HepG2 (cell line): ENCODE data around the gene NRL. TPM values are rescaled to one million over a fixed set of nuclear protein-coding genes. Genes with fewer than 3 reads are reported as not detected.

Source experiments
- CBFB ChIP-seq: sonication (generic); formaldehyde crosslinking; IDR thresholded peaks from 2 replicates; pipeline ENCODE4 v1.4.0; 2020; ENCODE audit warnings: missing genetic modification reagents
- E2F2 ChIP-seq: sonication (generic); formaldehyde crosslinking; IDR thresholded peaks from 2 replicates; pipeline ENCODE4 v1.4.0; 2020; ENCODE audit warnings: missing genetic modification reagents, borderline replicate concordance
- FLYWCH1 ChIP-seq: sonication (generic); formaldehyde crosslinking; IDR thresholded peaks from 2 replicates; pipeline ENCODE4 v1.8.1; 2023; ENCODE audit warnings: mild to moderate bottlenecking, missing genetic modification reagents
- FOXA3 ChIP-seq: IDR thresholded peaks from 2 replicates; pipeline ENCODE4 v1.6.1; 2016; ENCODE audit warnings: missing genetic modification reagents, missing compliant biosample characterization
- HBP1 ChIP-seq: IDR thresholded peaks from 2 replicates; pipeline ENCODE4 v1.6.1; 2016; ENCODE audit warnings: low read depth, control low read depth
- HIVEP1 ChIP-seq: sonication (generic); formaldehyde crosslinking; IDR thresholded peaks from 2 replicates; pipeline ENCODE4 v1.4.0; 2020; ENCODE audit warnings: mild to moderate bottlenecking, missing genetic modification reagents
- KAT7 ChIP-seq: IDR thresholded peaks from 2 replicates; pipeline ENCODE4 v1.6.1; 2018; ENCODE audit warnings: borderline replicate concordance, missing compliant biosample characterization
- KDM5B ChIP-seq: sonication (generic); formaldehyde crosslinking; IDR thresholded peaks from 2 replicates; pipeline ENCODE4 v1.4.0; 2020; ENCODE audit warnings: missing genetic modification reagents, mild to moderate bottlenecking, borderline replicate concordance
- MTA1 ChIP-seq: sonication (generic); formaldehyde crosslinking; IDR thresholded peaks from 2 replicates; pipeline ENCODE4 v1.4.0; 2020; ENCODE audit warnings: missing genetic modification reagents, mild to moderate bottlenecking, borderline replicate concordance
- MTA3 ChIP-seq: sonication (generic); formaldehyde crosslinking; IDR thresholded peaks from 2 replicates; pipeline ENCODE4 v1.4.0; 2020; ENCODE audit warnings: missing genetic modification reagents
- POLR2AphosphoS5 ChIP-seq: IDR thresholded peaks from 2 replicates; pipeline ENCODE4 v1.6.1; 2012; ENCODE audit warnings: low read depth, low read length
- POLR2G ChIP-seq: fragments of 200-400 bp; formaldehyde crosslinking; IDR thresholded peaks from 2 replicates; pipeline ENCODE4 v1.6.1; 2018; ENCODE audit warnings: mild to moderate bottlenecking, low read depth, low read length, moderate library complexity
- RXRA ChIP-seq: sonication (generic); formaldehyde crosslinking; IDR thresholded peaks from 2 replicates; pipeline ENCODE4 v1.5.1; 2020; ENCODE audit warnings: missing genetic modification reagents
- RXRB ChIP-seq: IDR thresholded peaks from 2 replicates; pipeline ENCODE4 v1.6.1; 2016; ENCODE audit warnings: borderline replicate concordance, missing genetic modification reagents, missing compliant biosample characterization
- ZBTB38 ChIP-seq: sonication (generic); formaldehyde crosslinking; IDR thresholded peaks from 2 replicates; pipeline ENCODE4 v1.5.1; 2020; ENCODE audit warnings: mild to moderate bottlenecking, missing genetic modification reagents
- ZBTB42 ChIP-seq: sonication (generic); formaldehyde crosslinking; IDR thresholded peaks from 2 replicates; pipeline ENCODE4 v1.5.0; 2020; ENCODE audit warnings: mild to moderate bottlenecking, missing genetic modification reagents
- ZFX ChIP-seq: sonication (generic); formaldehyde crosslinking; IDR thresholded peaks from 2 replicates; pipeline ENCODE4 v1.4.0; 2020; ENCODE audit warnings: mild to moderate bottlenecking, low read depth, missing genetic modification reagents, moderate library complexity
- ZNF136 ChIP-seq: sonication (generic); formaldehyde crosslinking; IDR thresholded peaks from 2 replicates; pipeline ENCODE4 v1.8.1; 2022; ENCODE audit warnings: low read depth, mild to moderate bottlenecking, moderate library complexity, missing genetic modification reagents
- ZNF274 ChIP-seq: sonication (generic); formaldehyde crosslinking; IDR thresholded peaks from 2 replicates; pipeline ENCODE4 v1.5.1; 2020; ENCODE audit warnings: mild to moderate bottlenecking, missing genetic modification reagents
- ZNF33B ChIP-seq: sonication (generic); formaldehyde crosslinking; IDR thresholded peaks from 2 replicates; pipeline ENCODE4 v1.5.1; 2020; ENCODE audit warnings: mild to moderate bottlenecking, missing genetic modification reagents
- ZNF614 ChIP-seq: IDR thresholded peaks from 2 replicates; pipeline ENCODE4 v1.6.1; 2018; ENCODE audit warnings: missing biosample characterization, missing genetic modification reagents, inconsistent platforms, borderline replicate concordance
- ZNF720 ChIP-seq: sonication (generic); formaldehyde crosslinking; IDR thresholded peaks from 2 replicates; pipeline ENCODE4 v1.4.0; 2020; ENCODE audit warnings: missing genetic modification reagents
- ZNF784 ChIP-seq: sonication (generic); formaldehyde crosslinking; IDR thresholded peaks from 2 replicates; pipeline ENCODE4 v1.5.1; 2020; ENCODE audit warnings: missing genetic modification reagents, mild to moderate bottlenecking, borderline replicate concordance
- polyA plus RNA-seq, 8 experiments: library from polyadenylated mRNA; depleted of rRNA in 3 of 8; stranded (reverse) in 7 of 8; unstranded in 1 of 8; fragments of >200 nt; fragmentation: Illumina TruSeq in 4 of 8; extraction: Trizol in 4 of 8; gene quantifications; 2 replicates each; pipeline versions ENCODE4 v1.2.1 to v1.2.3, GENCODE V29; 2011 to 2016; ENCODE audit warnings: low read depth in 4 of 8, missing spikeins in 1 of 8, mixed read lengths in 1 of 8; ENCODE audit not compliant: insufficient read depth in 1 of 8
- total RNA-seq, 5 experiments: library from RNA; depleted of rRNA; stranded (reverse); fragments of >200 nt; fragmentation: Illumina TruSeq; extraction: Trizol; gene quantifications; 2 replicates each; pipeline ENCODE4 v1.2.3, GENCODE V29; 2016; ENCODE audit warnings: low read depth in 1 of 5
- TF ChIP-seq, protein P1 (sequence below): sonication (generic); formaldehyde crosslinking; conservative IDR thresholded peaks from 2 replicates; pipeline ENCODE4 v1.4.0; 2020; ENCODE audit warnings: mild to moderate bottlenecking, missing genetic modification reagents, moderate library complexity

NRL gene
- total and polyA plus RNA-seq, 2 of the 13 experiments (the other 11 are each of a cell fraction or from before 2014, with no cell fraction given): 2.5 to 4.7 TPM

- TF ChIP-seq MTA3 (CRISPR knock-in tag) (peak; percentile 4; the same call in 1 of the 2 replicates), HBP1 (CRISPR knock-in tag) (no peak), POLR2AphosphoS5 (peak; percentile 22), ZBTB42 (no peak), ZBTB38 (CRISPR knock-in tag) (peak; percentile 91), KAT7 (CRISPR knock-in tag) (peak; percentile 15; the same call in 1 of the 2 replicates), ZNF274 (CRISPR knock-in tag) (0 out of 2 replicates have a peak, but pooled peaks have one; percentile 40), ZNF33B (CRISPR knock-in tag) (0 out of 2 replicates have a peak, but pooled peaks have one; percentile 10), E2F2 (no peak), KDM5B (peak; percentile 62; the same call in 1 of the 2 replicates), MTA1 (peak; percentile 47; the same call in 1 of the 2 replicates), RXRA (CRISPR knock-in tag) (0 out of 2 replicates have a peak, but pooled peaks have one; percentile 40), ZNF614 (CRISPR knock-in tag) (peak; percentile 35; the same call in 1 of the 2 replicates), FLYWCH1 (CRISPR knock-in tag) (no peak), ZNF136 (CRISPR knock-in tag) (no peak), FOXA3 (CRISPR knock-in tag) (0 out of 2 replicates have a peak, but pooled peaks have one; percentile 6), RXRB (peak; percentile 33; the same call in 1 of the 2 replicates), ZNF784 (CRISPR knock-in tag) (0 out of 2 replicates have a peak, but pooled peaks have one; percentile 73), ZFX (CRISPR knock-in tag) (peak; percentile 75), POLR2G (peak; percentile 25; the same call in 1 of the 2 replicates), HIVEP1 (CRISPR knock-in tag) (0 out of 2 replicates have a peak, but pooled peaks have one; percentile 52), CBFB (CRISPR knock-in tag) (peak; percentile 45; the same call in 1 of the 2 replicates), ZNF720 (CRISPR knock-in tag) (no peak)
- TF ChIP-seq, protein P1, sequence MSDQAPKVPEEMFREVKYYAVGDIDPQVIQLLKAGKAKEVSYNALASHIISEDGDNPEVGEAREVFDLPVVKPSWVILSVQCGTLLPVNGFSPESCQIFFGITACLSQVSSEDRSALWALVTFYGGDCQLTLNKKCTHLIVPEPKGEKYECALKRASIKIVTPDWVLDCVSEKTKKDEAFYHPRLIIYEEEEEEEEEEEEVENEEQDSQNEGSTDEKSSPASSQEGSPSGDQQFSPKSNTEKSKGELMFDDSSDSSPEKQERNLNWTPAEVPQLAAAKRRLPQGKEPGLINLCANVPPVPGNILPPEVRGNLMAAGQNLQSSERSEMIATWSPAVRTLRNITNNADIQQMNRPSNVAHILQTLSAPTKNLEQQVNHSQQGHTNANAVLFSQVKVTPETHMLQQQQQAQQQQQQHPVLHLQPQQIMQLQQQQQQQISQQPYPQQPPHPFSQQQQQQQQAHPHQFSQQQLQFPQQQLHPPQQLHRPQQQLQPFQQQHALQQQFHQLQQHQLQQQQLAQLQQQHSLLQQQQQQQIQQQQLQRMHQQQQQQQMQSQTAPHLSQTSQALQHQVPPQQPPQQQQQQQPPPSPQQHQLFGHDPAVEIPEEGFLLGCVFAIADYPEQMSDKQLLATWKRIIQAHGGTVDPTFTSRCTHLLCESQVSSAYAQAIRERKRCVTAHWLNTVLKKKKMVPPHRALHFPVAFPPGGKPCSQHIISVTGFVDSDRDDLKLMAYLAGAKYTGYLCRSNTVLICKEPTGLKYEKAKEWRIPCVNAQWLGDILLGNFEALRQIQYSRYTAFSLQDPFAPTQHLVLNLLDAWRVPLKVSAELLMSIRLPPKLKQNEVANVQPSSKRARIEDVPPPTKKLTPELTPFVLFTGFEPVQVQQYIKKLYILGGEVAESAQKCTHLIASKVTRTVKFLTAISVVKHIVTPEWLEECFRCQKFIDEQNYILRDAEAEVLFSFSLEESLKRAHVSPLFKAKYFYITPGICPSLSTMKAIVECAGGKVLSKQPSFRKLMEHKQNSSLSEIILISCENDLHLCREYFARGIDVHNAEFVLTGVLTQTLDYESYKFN (CRISPR knock-in tag): no peak
Observed at GRCh38 chr14:24139272-24139934, 24.7 kb upstream of the NRL start (continued).
